Psoas muscle (tissue), 8 donors: Measurements from ENCODE around the gene ABHD1. TPM values are rescaled to one million over a fixed set of nuclear protein-coding genes. Genes with fewer than 3 reads are reported as not detected.

Experiments
- ATAC-seq, 4 donors: fragments of 200-7000 bp; cut with Tn5 transposase; one replicate each; pipeline ENCODE4 v1.9.1; 2020; ENCODE audit warnings: moderate library complexity in 3 of 4, mild to moderate bottlenecking in 2 of 4
- DNase-seq, 2 donors: peaks; one replicate each; pipeline ENCODE4 v3.0.0-alpha.2; 2020
- H3K27ac ChIP-seq: fragments of 200-600 bp; one replicate; pipeline ENCODE4 v1.8.0; 2022
- H3K27me3 ChIP-seq, 3 donors: fragments of 200-600 bp in 1 of 3; one replicate each; pipeline versions ENCODE4 v1.6.1 to v1.8.0; 2013 to 2022; ENCODE audit warnings: low read length in 2 of 3, mild to moderate bottlenecking in 2 of 3, moderate library complexity in 1 of 3; ENCODE audit not compliant: insufficient read depth in 3 of 3
- H3K36me3 ChIP-seq, 2 donors: fragments of 200-600 bp in 1 of 2; one replicate each; pipeline versions ENCODE4 v1.6.1 to v1.8.0; 2013 to 2022; ENCODE audit warnings: low read depth in 1 of 2, mild to moderate bottlenecking in 1 of 2, moderate library complexity in 1 of 2; ENCODE audit not compliant: insufficient read depth in 1 of 2
- H3K4me1 ChIP-seq: fragments of 200-600 bp; one replicate; pipeline ENCODE4 v1.8.0; 2022
- H3K4me3 ChIP-seq: fragments of 200-600 bp; one replicate; pipeline ENCODE4 v1.8.0; 2022; ENCODE audit warnings: mild to moderate bottlenecking
- H3K9me3 ChIP-seq: fragments of 200-600 bp; one replicate; pipeline ENCODE4 v1.8.0; 2022
- WGBS, 3 donors: extraction: QIAGEN DNeasy Blood & Tissue Kit; methylation state at CpG; one replicate each; pipeline versions ENCODE4 v1.1.6 to v1.1.7; 2013; 5-methylcytosine and 5-hydroxymethylcytosine counted together
- intact Hi-C, 2 donors: fragments of 100-400 bp; cut with DNase I; formaldehyde crosslinking; loops; one replicate each; pipeline versions ENCODE4 v1.11.0 to v1.14.2; 2022
- polyA plus RNA-seq, 3 donors: library from polyadenylated mRNA; stranded (reverse); fragments of 200-250 nt; gene quantifications; one replicate each; pipeline ENCODE4 v1.2.3, GENCODE V29; 2013
- total RNA-seq, 4 donors: library from RNA; stranded (reverse); fragmentation: NEBNext Ultra II Directional in 2 of 4; extraction: Animal tissue kit (Norgen Biotek cat#: 25700) in 2 of 4; gene quantifications; one replicate each; pipeline versions ENCODE4 v1.2.1 to v1.2.4, GENCODE V29; 2021 to 2023
- TF ChIP-seq, protein P1 (sequence below): fragments of 200-600 bp; IDR thresholded peaks from one replicate; pipeline ENCODE4 v1.8.0; 2022; ENCODE audit warnings: antibody characterized with exemption
- donor health status: healthy with polysubstance abuse.
- donor health status: DM: no; HTN: no; CAD: no; lungs with moderate emphysema.
- donor health status: Bipolar disorder and iron deficiency.
- donor health status: healthy.
- donor health status: DM: yes; HTN: yes; CAD: no.
- donor health status: DM: no; HTN: no; CAD: no.
- donor health status: DM: no; HTN: no; CAD: no.
- donor health status: DM: yes; HTN: yes; CAD: no.

The ABHD1 gene
- total and polyA plus RNA-seq, 7 donors: 1.4 to 4.5 (median 3.8) TPM

DNA sequence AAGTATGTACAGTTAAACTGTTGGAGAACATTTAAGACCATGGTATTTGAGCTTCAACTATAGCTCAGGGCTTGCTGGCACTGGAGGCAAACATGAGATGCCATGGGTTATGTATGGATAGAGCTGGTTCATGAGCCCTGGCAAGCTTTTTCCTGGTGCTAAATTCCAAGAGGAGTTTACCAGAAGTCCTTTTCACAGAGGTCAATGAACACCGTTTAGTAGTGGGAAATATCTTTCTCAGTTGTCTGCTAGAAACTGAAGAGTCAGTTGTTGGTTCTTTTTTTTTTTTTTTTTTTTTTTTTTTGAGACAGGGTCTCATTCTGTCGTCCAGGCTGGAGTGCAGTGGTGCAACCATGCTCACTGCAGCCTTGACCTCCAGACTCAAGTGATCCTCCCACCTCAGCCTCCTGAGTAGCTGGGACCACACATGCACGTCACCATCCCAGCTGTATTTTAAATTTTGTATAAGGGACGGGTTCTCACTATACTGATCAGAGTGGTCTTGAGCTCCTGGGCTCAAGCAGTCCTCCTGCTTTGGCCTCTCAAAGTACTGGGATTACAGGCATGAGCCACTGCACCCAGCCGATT is 35.7 kb upstream of the ABHD1 start:
- peaks cover 12% of the 10 kb centered on the region for H3K4me1 ChIP-seq
- H3K27me3 ChIP-seq: no peaks in the 10 kb centered on the region
- WGBS, 3 donors: 81 to 87% (median 84%) methylated on average over 5 of the region's 5 CpGs
- intact Hi-C loops: loop anchor here (2.0 to 5.0 kb wide), 2 partner anchors 126 to 127 kb away; no protein-coding TSS in a partner anchor
- no peaks in the 10 kb centered on the region for H3K36me3 ChIP-seq
- H3K4me3 ChIP-seq: no peak overlapping the region
- peak in 1 of 2 donors; percentile 13 for DNase-seq
- no peak overlapping the region for H3K27ac ChIP-seq
- TF ChIP-seq, protein P1, sequence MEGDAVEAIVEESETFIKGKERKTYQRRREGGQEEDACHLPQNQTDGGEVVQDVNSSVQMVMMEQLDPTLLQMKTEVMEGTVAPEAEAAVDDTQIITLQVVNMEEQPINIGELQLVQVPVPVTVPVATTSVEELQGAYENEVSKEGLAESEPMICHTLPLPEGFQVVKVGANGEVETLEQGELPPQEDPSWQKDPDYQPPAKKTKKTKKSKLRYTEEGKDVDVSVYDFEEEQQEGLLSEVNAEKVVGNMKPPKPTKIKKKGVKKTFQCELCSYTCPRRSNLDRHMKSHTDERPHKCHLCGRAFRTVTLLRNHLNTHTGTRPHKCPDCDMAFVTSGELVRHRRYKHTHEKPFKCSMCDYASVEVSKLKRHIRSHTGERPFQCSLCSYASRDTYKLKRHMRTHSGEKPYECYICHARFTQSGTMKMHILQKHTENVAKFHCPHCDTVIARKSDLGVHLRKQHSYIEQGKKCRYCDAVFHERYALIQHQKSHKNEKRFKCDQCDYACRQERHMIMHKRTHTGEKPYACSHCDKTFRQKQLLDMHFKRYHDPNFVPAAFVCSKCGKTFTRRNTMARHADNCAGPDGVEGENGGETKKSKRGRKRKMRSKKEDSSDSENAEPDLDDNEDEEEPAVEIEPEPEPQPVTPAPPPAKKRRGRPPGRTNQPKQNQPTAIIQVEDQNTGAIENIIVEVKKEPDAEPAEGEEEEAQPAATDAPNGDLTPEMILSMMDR: no peak
- no peaks in the 10 kb centered on the region for H3K9me3 ChIP-seq
- ATAC-seq: no peak

GRCh38 chr2:27088634-27089033 is 35.0 kb upstream of the ABHD1 start:
- intact Hi-C loops: loop anchor here in 1 of 2 donors (5.0 kb wide), 1 partner anchor 126 kb away; no protein-coding TSS in a partner anchor
- no peaks in the 10 kb centered on the region for H3K9me3 ChIP-seq
- H3K27me3 ChIP-seq: no peaks in the 10 kb centered on the region
- TF ChIP-seq, protein P1: no peak
- no peaks in the 10 kb centered on the region for H3K36me3 ChIP-seq
- H3K4me3 ChIP-seq: no peak overlapping the region
- peak in 1 of 2 donors; percentile 1 for DNase-seq
- H3K27ac ChIP-seq: no peak overlapping the region
- WGBS, 3 donors: 93 to 97% (median 96%) methylated on average over 6 of the region's 6 CpGs
- H3K4me1 ChIP-seq: peaks cover 12% of the 10 kb centered on the region
- no peak for ATAC-seq

GRCh38 chr2:27089111-27089954 is 34.3 kb upstream of the ABHD1 start:
- no peak overlapping the region for H3K4me3 ChIP-seq
- 84 to 91% (median 86%) methylated on average over 14 of the region's 14 CpGs for WGBS, 3 donors
- intact Hi-C loops: loop anchor here in 1 of 2 donors (5.0 kb wide), 1 partner anchor 127 kb away; no protein-coding TSS in a partner anchor
- no peaks in the 10 kb centered on the region for H3K9me3 ChIP-seq
- H3K4me1 ChIP-seq: peaks cover 12% of the 10 kb centered on the region
- H3K36me3 ChIP-seq: no peaks in the 10 kb centered on the region
- no peak for ATAC-seq
- no peaks in the 10 kb centered on the region for H3K27me3 ChIP-seq
- DNase-seq: peak in 1 of 2 donors; percentile 47
- H3K27ac ChIP-seq: no peak overlapping the region
- TF ChIP-seq, protein P1: no peak

DNA sequence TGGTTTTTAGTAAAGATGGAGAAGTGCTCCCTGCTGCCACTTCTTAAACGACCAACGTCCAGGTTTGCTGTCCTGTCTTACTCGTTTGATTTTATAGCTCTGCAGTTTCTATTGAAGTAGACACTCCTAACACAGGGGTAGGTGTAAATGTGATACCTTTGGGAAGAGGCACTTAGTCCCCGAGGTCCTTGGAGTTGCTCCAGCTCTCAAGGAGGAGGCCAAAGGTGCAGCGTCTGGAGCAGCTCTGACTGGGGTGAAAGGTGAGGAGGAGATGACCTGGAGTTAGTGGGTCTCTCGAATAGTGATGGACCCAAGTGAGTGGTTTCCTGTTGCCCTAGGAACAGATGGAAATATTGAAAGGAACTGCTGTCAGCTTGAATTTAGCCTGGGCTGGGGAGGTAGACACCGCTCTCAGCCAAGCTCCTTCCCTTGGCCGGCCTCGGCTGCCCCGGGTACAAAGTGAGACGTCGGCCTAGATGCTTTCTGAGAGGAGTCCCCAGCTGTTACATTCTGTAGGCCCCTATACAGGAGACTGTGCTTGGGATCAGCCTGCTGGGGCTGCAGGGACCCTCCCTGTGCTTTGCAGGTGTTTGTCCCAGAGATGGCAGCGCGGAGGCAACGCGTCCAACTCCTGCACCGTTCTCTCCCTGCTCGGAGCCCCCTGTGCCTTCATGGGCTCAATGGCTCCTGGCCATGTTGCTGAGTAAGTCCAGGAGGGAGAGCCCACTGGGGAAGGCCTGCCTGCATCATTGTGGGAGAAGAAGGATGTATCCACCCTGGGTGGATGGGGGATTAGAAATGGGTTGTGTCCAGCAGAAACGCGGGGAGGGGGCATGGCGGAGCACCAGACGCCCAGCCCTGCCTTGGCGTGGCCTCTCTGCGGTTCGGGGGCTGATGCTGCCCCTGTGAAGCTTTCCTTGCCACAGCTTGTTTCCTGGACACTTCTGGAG is 31.6 kb upstream of the ABHD1 start:
- 65 to 74% (median 73%) methylated on average over 23 to 25 of the region's 25 CpGs for WGBS, 3 donors
- Histone ChIP-seq H3K4me1 (peaks cover 19% of the 10 kb centered on the region), H3K27me3 (no peaks in the 10 kb centered on the region), H3K9me3 (no peaks in the 10 kb centered on the region), H3K36me3 (no peaks in the 10 kb centered on the region), H3K27ac (no peak overlapping the region), H3K4me3 (no peak overlapping the region)
- TF ChIP-seq, protein P1: no peak
- DNase-seq (peak in 1 of 2 donors; percentile 34), ATAC-seq (no peak)
- intact Hi-C loops: loop anchor here in 1 of 2 donors (10.0 kb wide), 1 partner anchor 193 kb away; the partner anchor contains the start of gene TRIM54
